GM19452 (cell line): ENCODE data around the gene GRAMD1A.

Experiments
- ATAC-seq: cut with Tn5 transposase; IDR thresholded peaks from one replicate; pipeline ENCODE4 v1.9.1; 2021; ENCODE audit not compliant: unreplicated experiment

The GRAMD1A gene

GRCh38 chr19:35070471-35070870 is 70.3 kb downstream of the GRAMD1A start:
- no peak for ATAC-seq

GRCh38 chr19:35073516-35073915 is 73.4 kb downstream of the GRAMD1A start:
- no peak for ATAC-seq

GRCh38 chr19:35073941-35074340 is 73.8 kb downstream of the GRAMD1A start:
- ATAC-seq, result no peak

- no peak for ATAC-seq
These were observed 74.5 kb downstream of the GRAMD1A start for GRCh38 chr19:35074426-35075201.

GRCh38 chr19:35075202-35076025 is 75.3 kb downstream of the GRAMD1A start:
- ATAC-seq, result no peak

GRCh38 chr19:35076026-35076370 is 75.9 kb downstream of the GRAMD1A start:
- ATAC-seq, result no peak
